HCT116 (cell line): Measurements from ENCODE around the gene CETP. TPM values are rescaled to one million over a fixed set of nuclear protein-coding genes. Genes with fewer than 3 reads are reported as not detected.

Experiments used
- ATAC-seq: fragments of 200-7000 bp; cut with Tn5 transposase; 2 replicates; pipeline ENCODE4 v1.9.1; 2020; ENCODE audit warnings: mild to moderate bottlenecking, moderate library complexity
- BruUV-seq: library from RNA; stranded (reverse); fragments of 400-500 nt; replicated peaks from 2 replicates; lab custom pipeline; 2021; lab: Mats Ljungman, UMichigan
- CTCF ChIA-PET: fragments of 300-600 bp; sonication (Branson Sonifier 250); formaldehyde crosslinking; loops from one replicate; lab custom pipeline; 2021; ENCODE audit warnings: antibody characterized with exemption; lab: Charles Lee
- POLR2A ChIA-PET: fragments of 300-600, 350-600 bp; sonication (Branson Sonifier 250); formaldehyde crosslinking; loops from one replicate; lab custom pipeline; 2021; ENCODE audit warnings: antibody characterized with exemption; lab: Charles Lee
- RAD21 ChIA-PET, 2 experiments: fragments of 300-600 bp; sonication (Branson Sonifier 250); formaldehyde crosslinking; loops; one replicate each; lab custom pipeline; 2023; ENCODE audit warnings: low total read pairs in 2 of 2; ENCODE audit not compliant: uncharacterized antibody in 2 of 2, unreplicated experiment in 2 of 2, low non-redundant PET in 1 of 2; lab: Charles Lee
- DNase-seq: peaks from one replicate; pipeline ENCODE4 v3.0.0-alpha.2; 2010; ENCODE audit warnings: low read depth, low spot score
- H2AFZ ChIP-seq: fragments of 200-600 bp; shearing (Covaris generic), sonication (generic); 2 replicates; pipeline ENCODE4 v1.6.1; 2017; ENCODE audit warnings: low read depth, mixed run types, mixed read lengths, antibody characterized with exemption, low read length; ENCODE audit not compliant: poor library complexity, severe bottlenecking
- H3K27ac ChIP-seq: 2 replicates; pipeline ENCODE4 v1.5.1; 2012; ENCODE audit warnings: low read depth, low read length
- H3K27me3 ChIP-seq: fragments of 200-600 bp; sonication (generic); 2 replicates; pipeline ENCODE4 v1.6.1; 2016; ENCODE audit warnings: mixed run types, low read length, mixed read lengths; ENCODE audit not compliant: insufficient read depth
- H3K36me3 ChIP-seq, 2 experiments: fragments of 200-500 bp in 1 of 2; fragments of 200-600 bp in 1 of 2; sonication (Bioruptor generic) in 1 of 2; sonication (generic) in 1 of 2; 2 replicates each; pipeline versions ENCODE4 v1.5.1 to v1.6.1; 2014 to 2016; ENCODE audit warnings: low read length in 2 of 2, inconsistent platforms in 1 of 2, mixed read lengths in 1 of 2, mixed run types in 1 of 2; ENCODE audit not compliant: insufficient read depth in 2 of 2, control insufficient read depth in 1 of 2
- H3K4me1 ChIP-seq, 2 experiments: fragments of 200-600 bp in 1 of 2; sonication (generic) in 1 of 2; 2 replicates each; pipeline versions ENCODE4 v1.5.1 to v1.6.1; 2012 to 2017; ENCODE audit warnings: low read length in 2 of 2, inconsistent platforms in 1 of 2, mild to moderate bottlenecking in 1 of 2, mixed read lengths in 1 of 2, mixed run types in 1 of 2, moderate library complexity in 1 of 2; ENCODE audit not compliant: insufficient read depth in 2 of 2, control insufficient read depth in 1 of 2
- H3K4me2 ChIP-seq: fragments of 200-600 bp; sonication (generic); 2 replicates; pipeline ENCODE4 v1.6.1; 2017; ENCODE audit warnings: mixed run types, low read length, mixed read lengths
- H3K4me3 ChIP-seq, 2 experiments: fragments of 200-600 bp in 1 of 2; sonication (generic) in 1 of 2; replicated peaks in 1 of 2; 2 replicates each; pipeline ENCODE4 v1.5.1; 2011 to 2016; ENCODE audit warnings: low read length in 2 of 2, control low read depth in 1 of 2, low read depth in 1 of 2, mild to moderate bottlenecking in 1 of 2, mixed read lengths in 1 of 2, mixed run types in 1 of 2
- H3K79me2 ChIP-seq: fragments of 200-600 bp; sonication (generic); 2 replicates; pipeline ENCODE4 v1.6.1; 2017; ENCODE audit warnings: mild to moderate bottlenecking, mixed run types, low read length, moderate library complexity, mixed read lengths; ENCODE audit not compliant: insufficient read depth
- H3K9ac ChIP-seq: fragments of 200-600 bp; sonication (generic); 2 replicates; pipeline ENCODE4 v1.6.1; 2016; ENCODE audit warnings: low read length, mixed read lengths
- H3K9me2 ChIP-seq: fragments of 200-600 bp; sonication (generic), shearing (Covaris generic); 2 replicates; pipeline ENCODE4 v1.6.1; 2017; ENCODE audit warnings: mixed run types, mild to moderate bottlenecking, moderate library complexity; ENCODE audit not compliant: insufficient read depth
- H3K9me3 ChIP-seq, 2 experiments: fragments of 200-500 bp in 1 of 2; fragments of 200-600 bp in 1 of 2; sonication (Bioruptor generic) in 1 of 2; sonication (generic) in 1 of 2; 2 replicates each; pipeline ENCODE4 v1.6.1; 2014 to 2017; ENCODE audit warnings: low read length in 2 of 2, mixed read lengths in 2 of 2, inconsistent platforms in 1 of 2, low read depth in 1 of 2, mild to moderate bottlenecking in 1 of 2, mixed run types in 1 of 2, moderate library complexity in 1 of 2; ENCODE audit not compliant: control insufficient read depth in 1 of 2, insufficient read depth in 1 of 2
- H4K20me1 ChIP-seq: fragments of 200-600 bp; sonication (generic), shearing (Covaris generic); 2 replicates; pipeline ENCODE4 v1.6.1; 2017; ENCODE audit warnings: mixed run types, mild to moderate bottlenecking, moderate library complexity; ENCODE audit not compliant: insufficient read depth
- CBX3 ChIP-seq: IDR thresholded peaks from 2 replicates; pipeline ENCODE4 v1.6.1; 2012; ENCODE audit warnings: low read depth
- CEBPB ChIP-seq: IDR thresholded peaks from 2 replicates; pipeline ENCODE4 v1.6.1; 2012; ENCODE audit warnings: low read depth
- ELF1 ChIP-seq: IDR thresholded peaks from 2 replicates; pipeline ENCODE4 v1.6.1; 2012; ENCODE audit warnings: low read depth, borderline replicate concordance
- EZH2 ChIP-seq: fragments of 200-600 bp; sonication (generic); IDR thresholded peaks from 2 replicates; pipeline ENCODE4 v1.6.1; 2017; ENCODE audit warnings: antibody characterized with exemption, mixed run types
- FOSL1 ChIP-seq: IDR thresholded peaks from 2 replicates; pipeline ENCODE4 v1.6.1; 2012; ENCODE audit warnings: low read depth
- JUND ChIP-seq: IDR thresholded peaks from 2 replicates; pipeline ENCODE4 v1.6.1; 2012
- MAX ChIP-seq: IDR thresholded peaks from 2 replicates; pipeline ENCODE4 v1.6.1; 2012
- POLR2A ChIP-seq: IDR thresholded peaks from 2 replicates; pipeline ENCODE4 v1.7.0; 2011; ENCODE audit warnings: borderline replicate concordance; ENCODE audit not compliant: insufficient read depth, insufficient read length; ENCODE audit errors: extremely low read depth
- POLR2AphosphoS5 ChIP-seq: IDR thresholded peaks from 2 replicates; pipeline ENCODE4 v1.6.1; 2011; ENCODE audit warnings: mild to moderate bottlenecking, low read depth, low read length, moderate library complexity
- SIN3A ChIP-seq: IDR thresholded peaks from 2 replicates; pipeline ENCODE4 v1.6.1; 2012; ENCODE audit warnings: low read depth
- SRF ChIP-seq: IDR thresholded peaks from 2 replicates; pipeline ENCODE4 v1.6.1; 2012; ENCODE audit warnings: low read depth
- TCF7L2 ChIP-seq: IDR thresholded peaks from 2 replicates; pipeline ENCODE4 v1.7.0; 2011; ENCODE audit warnings: borderline replicate concordance, inconsistent platforms; ENCODE audit not compliant: insufficient read depth, insufficient read length; ENCODE audit errors: extremely low read depth
- YY1 ChIP-seq: IDR thresholded peaks from 2 replicates; pipeline ENCODE4 v1.6.1; 2011; ENCODE audit warnings: low read length, low read depth, moderate library complexity, mild to moderate bottlenecking; ENCODE audit not compliant: insufficient replicate concordance; ENCODE audit errors: extremely low read depth
- ZFX ChIP-seq: fragments of 450-650 bp; IDR thresholded peaks from 2 replicates; pipeline ENCODE4 v1.6.1; 2017
- ZNF274 ChIP-seq: fragments of 200-500 bp; sonication (Bioruptor generic); IDR thresholded peaks from 2 replicates; pipeline ENCODE4 v1.6.1; 2014; ENCODE audit warnings: mild to moderate bottlenecking, low read depth, low read length, inconsistent platforms
- intact Hi-C: fragments of 100-400 bp; cut with micrococcal nuclease; formaldehyde crosslinking; loops from 2 replicates; pipeline ENCODE4 v1.10.0; 2022
- total RNA-seq: library from RNA; stranded (reverse); gene quantifications from one replicate; pipeline ENCODE4 v1.2.1, GENCODE V29; 2021; ENCODE audit not compliant: unreplicated experiment
- TF ChIP-seq, protein P1 (sequence below), 3 experiments: fragments of 200-600 bp in 1 of 3; sonication (generic) in 1 of 3; IDR thresholded peaks in 2 of 3; conservative IDR thresholded peaks in 1 of 3; 2 replicates each; pipeline ENCODE4 v1.5.1; 2012 to 2017; ENCODE audit warnings: low read depth in 2 of 3, low read length in 2 of 3, antibody characterized with exemption in 1 of 3, borderline replicate concordance in 1 of 3, control low read depth in 1 of 3, mild to moderate bottlenecking in 1 of 3, mixed read lengths in 1 of 3, mixed run types in 1 of 3, moderate library complexity in 1 of 3; ENCODE audit not compliant: insufficient read depth in 1 of 3
- TF ChIP-seq, protein P2 (sequence below): IDR thresholded peaks from 2 replicates; pipeline ENCODE4 v1.6.1; 2011; ENCODE audit warnings: mild to moderate bottlenecking, low read length, moderate library complexity; ENCODE audit not compliant: insufficient replicate concordance; ENCODE audit errors: extremely low read depth

Gene CETP
- total RNA-seq, 1 experiment from 2014 or later = not detected

DNA sequence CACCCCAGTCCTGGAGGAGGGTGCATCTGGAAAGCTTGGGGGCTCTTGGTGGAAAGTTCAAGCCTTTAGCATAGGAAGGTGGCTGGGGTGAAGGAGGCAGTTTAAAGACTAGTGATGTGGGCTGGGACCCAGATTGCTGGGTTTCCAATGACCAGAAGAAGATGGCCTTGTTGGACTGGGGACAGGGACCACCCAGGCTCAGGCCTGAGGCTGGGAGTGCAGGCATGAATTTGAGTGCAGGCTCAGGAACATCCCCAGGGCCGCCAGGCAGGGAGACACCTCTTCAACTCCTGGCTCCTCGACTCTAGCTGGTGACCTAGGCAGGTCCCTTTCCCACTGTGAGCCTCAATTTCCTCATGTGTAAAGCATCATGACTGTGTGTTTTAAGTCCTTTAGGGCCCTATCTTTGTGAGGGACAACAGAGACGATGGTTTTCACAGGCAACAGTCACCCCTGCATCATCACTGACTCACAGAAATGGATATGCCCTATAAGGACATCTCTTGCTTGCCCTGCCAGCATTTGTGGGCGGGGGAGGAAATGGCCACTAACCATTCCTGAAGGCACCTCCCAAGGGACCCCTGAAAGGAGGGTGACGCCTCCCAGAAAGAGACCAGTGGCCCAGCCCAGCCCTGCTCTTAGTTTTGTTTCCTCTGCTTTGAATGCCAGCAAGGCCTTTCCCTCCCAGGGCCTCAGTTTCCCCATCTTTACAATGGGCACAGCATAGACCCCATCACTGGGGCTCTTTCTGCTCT, 38.7 kb downstream of the CETP start:
- no TSS peak for BruUV-seq
- TF ChIP-seq POLR2AphosphoS5 (no peak), JUND (no peak), TCF7L2 (no peak), POLR2A (no peak), ELF1 (no peak), EZH2 (no peak), YY1 (no peak), FOSL1 (peak; percentile 63), MAX (no peak), SIN3A (no peak), SRF (peak; percentile 94), ZNF274 (no peak), CEBPB (no peak), ZFX (no peak), CBX3 (no peak)
- TF ChIP-seq, protein P1, sequence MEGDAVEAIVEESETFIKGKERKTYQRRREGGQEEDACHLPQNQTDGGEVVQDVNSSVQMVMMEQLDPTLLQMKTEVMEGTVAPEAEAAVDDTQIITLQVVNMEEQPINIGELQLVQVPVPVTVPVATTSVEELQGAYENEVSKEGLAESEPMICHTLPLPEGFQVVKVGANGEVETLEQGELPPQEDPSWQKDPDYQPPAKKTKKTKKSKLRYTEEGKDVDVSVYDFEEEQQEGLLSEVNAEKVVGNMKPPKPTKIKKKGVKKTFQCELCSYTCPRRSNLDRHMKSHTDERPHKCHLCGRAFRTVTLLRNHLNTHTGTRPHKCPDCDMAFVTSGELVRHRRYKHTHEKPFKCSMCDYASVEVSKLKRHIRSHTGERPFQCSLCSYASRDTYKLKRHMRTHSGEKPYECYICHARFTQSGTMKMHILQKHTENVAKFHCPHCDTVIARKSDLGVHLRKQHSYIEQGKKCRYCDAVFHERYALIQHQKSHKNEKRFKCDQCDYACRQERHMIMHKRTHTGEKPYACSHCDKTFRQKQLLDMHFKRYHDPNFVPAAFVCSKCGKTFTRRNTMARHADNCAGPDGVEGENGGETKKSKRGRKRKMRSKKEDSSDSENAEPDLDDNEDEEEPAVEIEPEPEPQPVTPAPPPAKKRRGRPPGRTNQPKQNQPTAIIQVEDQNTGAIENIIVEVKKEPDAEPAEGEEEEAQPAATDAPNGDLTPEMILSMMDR (IDR thresholded peaks at IDR 0.05 in 2 of 3, conservative IDR thresholded peaks at IDR 0.05 in 1 of 3; ENCODE audit: borderline replicate concordance in 1 of 3, insufficient read depth in 1 of 3, low read depth in 2 of 3, low read length in 2 of 3) = no peak
- TF ChIP-seq, protein P2, sequence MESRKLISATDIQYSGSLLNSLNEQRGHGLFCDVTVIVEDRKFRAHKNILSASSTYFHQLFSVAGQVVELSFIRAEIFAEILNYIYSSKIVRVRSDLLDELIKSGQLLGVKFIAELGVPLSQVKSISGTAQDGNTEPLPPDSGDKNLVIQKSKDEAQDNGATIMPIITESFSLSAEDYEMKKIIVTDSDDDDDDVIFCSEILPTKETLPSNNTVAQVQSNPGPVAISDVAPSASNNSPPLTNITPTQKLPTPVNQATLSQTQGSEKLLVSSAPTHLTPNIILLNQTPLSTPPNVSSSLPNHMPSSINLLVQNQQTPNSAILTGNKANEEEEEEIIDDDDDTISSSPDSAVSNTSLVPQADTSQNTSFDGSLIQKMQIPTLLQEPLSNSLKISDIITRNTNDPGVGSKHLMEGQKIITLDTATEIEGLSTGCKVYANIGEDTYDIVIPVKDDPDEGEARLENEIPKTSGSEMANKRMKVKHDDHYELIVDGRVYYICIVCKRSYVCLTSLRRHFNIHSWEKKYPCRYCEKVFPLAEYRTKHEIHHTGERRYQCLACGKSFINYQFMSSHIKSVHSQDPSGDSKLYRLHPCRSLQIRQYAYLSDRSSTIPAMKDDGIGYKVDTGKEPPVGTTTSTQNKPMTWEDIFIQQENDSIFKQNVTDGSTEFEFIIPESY = no peak
- TF ChIP-seq, all 23 proteins: peak for 2
- Histone ChIP-seq H3K27me3 (no peaks in the 10 kb centered on the region), H3K36me3 (no peaks in the 10 kb centered on the region), H3K27ac (no peak overlapping the region), H3K4me1 (peaks cover 0 to 16% of the 10 kb centered on the region in 2 experiments; a peak in 3 of 4 replicates), H3K79me2 (no peaks in the 10 kb centered on the region), H2AFZ (no peak overlapping the region), H3K9me2 (no peaks in the 10 kb centered on the region), H3K9me3 (no peaks in the 10 kb centered on the region), H4K20me1 (no peaks in the 10 kb centered on the region), H3K4me2 (peak overlapping the region; percentile 29), H3K4me3 (no peak overlapping the region), H3K9ac (no peak overlapping the region)
- RAD21 ChIA-PET = no interaction called here
- ATAC-seq (peak; percentile 54; the same call in 1 of the 2 replicates), DNase-seq (peak; percentile 19)
- POLR2A ChIA-PET = interaction anchor here (0.6 kb wide), 1 partner anchor 20 kb away, joined by 4 read pairs; no protein-coding TSS in a partner anchor
- CTCF ChIA-PET = no interaction called here
- intact Hi-C loops = no loop called here
